ENCODE data around the gene CEP104.

CEP104 gene

DNA sequence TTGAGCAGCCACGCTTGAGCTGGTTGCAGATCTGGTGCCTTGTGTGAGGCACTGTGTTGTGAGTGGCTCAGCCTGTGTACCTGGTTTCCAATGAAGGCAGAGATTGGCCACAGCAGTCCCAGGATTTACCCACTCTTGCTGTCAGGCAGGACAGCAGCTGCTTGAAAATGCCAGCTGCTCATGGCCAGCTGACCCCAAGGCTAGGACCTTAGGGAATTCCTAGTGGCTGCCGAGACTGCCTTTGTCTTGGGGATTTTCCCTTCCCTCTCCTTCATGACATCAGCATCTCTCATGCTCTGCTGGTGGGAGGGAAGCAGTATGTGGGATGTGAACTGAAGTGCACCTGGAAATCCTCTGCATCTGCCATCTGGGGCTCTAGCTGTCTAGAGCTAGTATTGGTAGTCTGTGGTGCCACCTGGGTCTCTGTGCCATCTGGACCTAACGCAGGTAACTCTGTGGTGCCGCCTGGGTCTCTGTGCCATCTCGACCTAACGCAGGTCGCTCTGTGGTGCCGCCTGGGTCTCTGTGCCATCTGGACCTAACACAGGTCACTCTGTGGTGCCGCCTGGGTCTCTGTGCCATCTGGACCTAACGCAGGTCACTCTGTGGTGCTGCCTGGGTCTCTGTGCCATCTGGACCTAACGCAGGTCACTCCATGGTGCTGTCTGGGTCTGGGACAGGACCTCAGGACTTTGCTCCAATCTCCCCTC is 56.9 kb downstream of the CEP104 start:
- DNase-seq (ENCODE audit: low spot score) = no peak

DNA sequence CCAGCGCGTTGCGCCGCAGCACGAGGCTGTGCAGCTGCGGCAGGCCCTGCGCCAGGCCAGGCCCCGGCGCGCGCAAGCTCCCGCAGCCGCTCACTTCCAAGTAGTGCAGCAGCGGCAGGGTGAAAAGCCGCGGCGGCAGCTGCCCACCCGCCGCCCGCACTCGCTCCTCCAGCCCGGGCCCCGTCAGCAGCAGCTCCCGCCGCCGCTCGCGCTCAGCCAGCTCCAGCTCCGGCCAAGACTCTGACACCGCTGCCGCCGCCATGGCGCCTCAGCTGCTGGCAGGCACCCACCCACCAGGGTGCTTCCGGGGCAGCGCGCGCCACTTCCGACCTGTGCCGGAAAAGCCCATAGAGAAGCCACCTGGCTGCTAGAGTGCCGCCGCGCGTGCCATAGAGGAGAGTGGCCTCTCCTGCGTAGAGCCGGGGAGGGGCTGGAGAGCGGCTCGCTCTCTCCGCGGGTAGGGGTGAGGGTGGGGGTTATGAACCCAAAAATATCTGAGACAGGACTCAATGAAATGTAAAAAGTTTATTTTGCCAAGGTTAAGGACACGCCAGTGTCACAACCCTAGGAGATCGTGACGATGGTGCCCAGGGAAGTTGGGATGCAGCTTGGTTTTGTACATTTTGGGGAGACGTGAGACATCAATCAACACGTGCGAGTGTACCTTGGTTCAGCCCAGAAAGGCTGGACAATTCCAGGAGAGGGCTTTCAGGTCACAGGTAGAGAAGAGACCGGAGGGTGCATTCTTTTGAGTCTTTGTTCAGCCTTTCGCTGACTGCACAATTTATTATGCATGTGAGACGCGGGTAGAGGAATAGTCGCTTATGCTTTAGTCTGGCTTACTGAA is 60.6 kb downstream of the CEP104 start, which contains the start of gene LRRC47:
TSS of gene LRRC47 (minus strand) at position 284 of the 847 bp plus-strand sequence. CDS start at position 262, 22 bp downstream.
- peak; percentile 90 for DNase-seq (ENCODE audit: low spot score)

DNA sequence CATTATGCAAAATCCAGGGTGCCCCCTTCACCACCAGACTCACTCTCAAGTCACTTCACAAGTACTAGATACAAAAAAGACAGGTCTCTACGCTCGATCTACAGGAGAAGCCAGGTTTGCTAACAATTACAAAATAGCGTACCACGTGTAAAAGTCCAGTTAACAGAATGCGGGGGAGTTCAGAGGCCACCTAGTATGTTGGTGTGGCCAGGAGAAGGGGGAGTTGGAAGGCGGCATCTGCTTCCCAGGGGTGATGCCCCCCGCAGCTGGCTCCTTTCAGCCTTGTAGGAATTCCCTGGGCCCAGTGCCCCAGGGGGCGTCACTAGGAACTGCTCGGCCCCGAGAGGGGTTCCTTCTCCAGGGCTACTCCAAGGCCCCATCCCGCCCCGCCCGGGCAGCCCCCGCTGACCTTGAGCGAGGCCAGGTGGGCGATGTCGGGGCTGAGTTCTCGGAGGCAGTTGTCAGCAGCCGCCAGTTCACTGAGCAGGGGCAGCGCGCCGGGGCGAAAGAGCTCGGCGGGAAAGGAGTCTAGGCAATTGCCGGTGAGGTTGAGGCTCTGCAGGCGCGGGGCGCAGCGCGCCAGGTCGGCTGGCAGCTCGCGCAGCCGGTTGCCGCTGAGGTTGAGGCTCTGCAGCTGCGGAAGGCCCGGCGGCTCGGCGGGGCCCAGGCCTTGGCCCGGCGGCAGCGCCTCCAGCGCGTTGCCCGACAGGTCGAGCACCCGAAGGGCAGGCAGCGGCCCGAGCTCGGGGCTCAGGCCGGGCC is 61.4 kb downstream of the CEP104 start:
- DNase-seq (ENCODE audit: low spot score) = no peak

DNA sequence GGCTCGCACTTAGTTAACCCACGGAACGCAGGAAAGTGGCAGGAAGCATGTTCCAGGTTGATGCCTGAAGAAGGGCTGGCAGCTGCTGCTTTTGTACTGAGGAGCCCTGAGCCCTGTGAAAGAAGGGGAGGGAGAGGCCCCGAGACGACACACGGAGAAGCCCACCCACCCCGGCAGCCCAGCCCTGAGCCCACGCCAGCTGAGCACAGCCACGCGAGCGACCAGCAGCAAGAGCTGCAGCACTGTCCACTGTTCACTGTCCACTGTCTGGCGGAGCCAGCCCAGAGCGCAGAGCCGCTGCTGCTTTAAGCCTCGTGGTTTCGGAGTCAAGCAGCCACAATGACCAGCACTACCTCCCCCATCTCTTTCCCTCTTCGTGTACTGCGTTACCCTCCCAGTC is 66.1 kb downstream of the CEP104 start:
- no peak for DNase-seq (ENCODE audit: low spot score)

DNA sequence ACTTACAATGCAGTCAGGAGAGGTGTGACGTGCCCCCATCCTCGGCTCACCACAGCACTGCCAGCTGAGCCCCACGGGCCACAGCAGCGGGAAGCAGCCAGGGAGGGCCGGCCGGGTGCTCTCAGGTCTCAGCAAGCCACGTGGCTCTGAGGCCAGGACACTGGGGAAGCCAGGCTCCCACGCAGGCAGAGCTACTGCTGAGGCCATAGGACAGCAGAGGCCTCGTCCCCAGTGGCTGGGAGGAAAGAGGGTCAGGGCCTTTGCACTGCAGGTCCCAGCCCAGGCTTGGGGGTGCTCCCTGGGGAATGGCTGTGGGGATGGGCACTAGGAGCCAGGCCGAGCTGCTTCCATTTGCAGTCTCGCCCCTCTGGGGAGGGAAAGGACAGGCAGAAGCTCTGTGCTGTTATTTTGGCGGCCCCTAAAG is 66.5 kb downstream of the CEP104 start:
- DNase-seq (ENCODE audit: low spot score) = no peak

DNA sequence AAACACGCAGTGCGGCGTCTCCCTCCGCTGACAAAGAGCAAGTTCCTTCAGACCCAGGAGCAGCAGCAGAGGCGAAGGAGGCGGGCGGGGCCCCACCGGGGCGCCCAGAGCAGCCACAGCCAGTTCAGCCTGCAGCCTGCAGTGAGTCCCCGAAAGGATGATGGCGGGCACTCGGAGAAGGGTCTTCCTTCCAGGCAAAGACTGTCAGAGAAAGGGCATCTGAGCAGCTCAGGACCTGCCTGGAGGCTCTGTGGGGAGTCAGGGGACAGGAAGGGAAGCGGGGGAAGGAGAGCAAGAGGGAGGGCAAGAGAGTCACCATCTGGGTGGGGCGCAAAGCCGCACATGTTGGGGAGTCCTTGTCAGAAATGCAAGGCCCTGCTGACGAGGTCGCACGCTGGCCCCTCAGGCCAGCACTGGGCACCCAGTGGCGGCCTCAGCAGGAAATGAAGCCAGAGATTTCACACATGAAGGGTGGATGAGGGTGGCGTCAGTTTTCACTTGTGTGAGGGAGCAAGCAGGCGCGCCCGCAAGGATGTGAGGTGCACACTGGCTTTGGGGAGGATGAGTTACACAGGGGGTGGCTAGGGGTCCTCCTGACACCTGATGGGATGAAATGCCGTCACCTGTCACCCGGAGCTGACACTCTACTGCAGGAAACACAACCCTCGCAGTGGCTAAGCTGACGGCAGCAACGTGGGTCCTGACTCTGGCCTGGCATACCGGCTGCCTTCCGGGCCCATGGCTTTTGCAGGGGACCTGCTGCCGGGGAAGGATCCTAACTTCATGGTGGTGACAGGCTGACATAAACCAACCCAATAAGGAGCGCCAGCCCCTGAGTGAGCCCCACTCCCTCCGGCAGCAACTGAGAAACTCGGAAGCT is 67.3 kb downstream of the CEP104 start:
- no peak for DNase-seq (ENCODE audit: low spot score)

DNA sequence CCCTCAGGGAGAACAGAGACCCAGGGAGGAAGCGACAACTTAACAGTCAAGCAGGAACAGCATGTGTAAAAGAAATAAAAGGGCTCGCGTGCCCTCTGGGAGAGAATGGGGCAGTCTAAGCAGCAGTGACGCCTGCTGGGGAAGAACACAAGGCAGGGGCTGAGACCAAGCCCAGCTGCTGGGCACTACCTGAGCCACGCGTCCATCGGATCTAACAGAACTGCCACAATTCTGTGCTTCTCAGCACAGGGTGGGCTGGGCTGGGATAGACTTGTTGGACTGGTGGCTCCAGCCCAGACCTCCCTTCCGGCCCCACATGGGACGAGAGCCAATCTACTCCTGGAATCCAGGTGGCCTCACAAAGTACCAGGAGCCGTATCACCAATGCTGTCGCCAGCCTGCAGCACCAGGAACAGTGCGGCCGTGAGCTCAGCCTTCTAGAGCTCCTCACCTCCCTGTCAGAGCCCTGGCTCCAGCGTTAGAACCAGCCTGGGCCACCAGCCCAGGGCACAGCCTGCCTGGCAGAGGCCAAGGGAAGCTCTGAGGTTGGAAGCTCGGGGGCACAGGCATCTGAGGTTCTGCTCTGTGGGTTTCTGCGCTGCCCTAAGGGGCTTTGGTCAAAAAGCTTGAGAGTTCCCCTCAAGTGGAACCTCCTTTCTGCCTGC is 68.1 kb downstream of the CEP104 start:
- no peak for DNase-seq (ENCODE audit: low spot score)

DNA sequence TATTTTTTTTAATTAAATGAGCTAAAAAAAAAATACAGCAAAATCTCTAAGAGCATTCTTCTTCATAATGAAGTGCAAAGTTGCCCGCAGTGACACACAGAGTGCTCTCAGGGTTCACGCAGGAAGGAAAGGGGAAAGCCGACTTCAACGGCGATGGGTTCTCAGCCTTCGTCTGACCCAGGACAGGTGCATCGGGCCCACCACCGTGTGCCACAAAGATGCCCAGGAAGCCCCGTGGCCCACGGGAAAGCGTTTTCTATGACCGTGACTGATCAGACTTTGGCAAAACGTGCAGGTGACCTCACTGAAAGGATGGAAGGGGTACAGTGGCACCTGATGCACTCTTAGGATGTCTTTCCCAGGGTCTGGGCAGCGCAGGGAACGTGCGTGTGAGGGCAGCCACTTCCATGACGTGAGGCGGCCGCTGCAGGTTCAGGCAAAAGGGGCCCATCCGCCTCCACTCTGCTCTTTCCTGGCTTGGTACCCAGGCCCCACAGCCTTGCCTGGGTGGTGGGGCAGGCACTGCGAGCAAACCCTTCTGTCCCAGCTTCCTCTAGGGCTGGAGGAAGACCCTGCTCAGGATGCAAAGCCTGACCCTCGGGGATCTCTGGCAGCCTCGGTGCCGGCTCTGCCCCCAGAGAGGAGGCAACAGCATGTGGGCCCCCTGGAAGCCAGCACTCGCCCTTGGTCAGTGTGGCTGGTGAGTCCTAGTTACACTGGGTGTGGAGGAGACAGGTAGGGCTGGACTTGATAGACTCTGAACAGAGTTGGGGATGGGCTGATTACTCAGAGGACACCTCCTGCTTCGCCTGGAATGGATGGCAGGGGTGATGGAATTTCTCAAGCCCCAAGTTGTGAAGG is 69.0 kb downstream of the CEP104 start:
- no peak for DNase-seq (ENCODE audit: low spot score)

DNA sequence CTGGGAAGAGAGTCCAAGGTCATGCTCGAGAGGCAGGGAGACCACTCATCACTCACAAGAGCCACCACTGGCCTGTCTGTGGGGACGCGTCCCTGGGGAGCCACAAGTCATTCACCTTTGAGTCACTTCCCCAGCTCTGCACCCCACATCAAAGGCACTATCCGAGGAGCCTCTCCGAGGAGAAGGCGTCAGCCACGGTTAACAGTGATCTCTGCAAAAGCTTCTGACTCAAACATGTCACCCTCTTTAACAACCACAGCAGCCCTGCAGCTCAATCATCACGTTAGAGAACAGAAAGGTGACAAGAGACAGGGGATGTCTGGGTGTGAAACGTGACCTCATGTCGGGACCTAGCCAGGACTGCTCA is 69.7 kb downstream of the CEP104 start:
- DNase-seq (ENCODE audit: low spot score) = no peak

DNA sequence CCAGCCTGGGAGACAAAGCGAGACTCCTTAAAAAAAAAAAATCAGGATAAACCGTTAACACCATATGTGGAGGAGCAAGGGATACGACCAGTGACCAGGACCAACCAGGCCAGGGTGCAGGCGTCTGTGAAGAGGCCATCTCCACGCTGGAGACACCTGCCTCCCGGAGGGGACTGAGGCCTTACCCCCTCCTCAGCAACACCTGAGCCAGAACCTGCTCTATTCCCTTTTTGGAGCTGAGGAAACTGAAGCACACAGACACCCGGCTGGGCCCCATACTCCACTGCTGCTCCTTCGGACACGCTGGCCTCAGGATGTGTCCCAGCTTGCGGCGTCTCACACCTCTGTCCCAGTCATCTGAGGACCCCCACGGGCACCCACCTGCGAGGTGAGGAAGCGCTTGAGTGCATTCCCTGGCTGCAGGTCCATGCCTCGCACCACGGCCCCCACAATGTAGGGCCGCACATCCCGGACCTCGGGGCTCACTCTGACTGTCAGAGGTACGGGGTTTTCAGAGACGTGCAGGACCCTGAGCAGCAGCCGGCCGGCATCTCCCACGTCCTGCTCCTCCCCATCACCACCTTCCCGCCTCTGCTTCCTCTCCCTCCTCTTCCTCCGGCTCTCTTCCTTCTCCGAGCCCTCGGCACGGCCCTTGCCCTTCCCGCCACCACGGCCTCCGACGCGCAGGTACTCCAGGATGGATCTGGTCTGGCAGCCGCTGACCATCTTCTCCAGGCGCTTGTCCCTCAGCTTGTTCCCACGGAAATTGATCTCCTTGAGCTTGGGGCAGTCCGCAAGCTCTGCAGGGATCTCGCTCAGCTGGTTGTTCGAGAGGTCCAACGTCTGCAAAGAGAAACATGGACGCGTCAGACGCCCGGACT is 70.3 kb downstream of the CEP104 start:
- no peak for DNase-seq (ENCODE audit: low spot score)

DNA sequence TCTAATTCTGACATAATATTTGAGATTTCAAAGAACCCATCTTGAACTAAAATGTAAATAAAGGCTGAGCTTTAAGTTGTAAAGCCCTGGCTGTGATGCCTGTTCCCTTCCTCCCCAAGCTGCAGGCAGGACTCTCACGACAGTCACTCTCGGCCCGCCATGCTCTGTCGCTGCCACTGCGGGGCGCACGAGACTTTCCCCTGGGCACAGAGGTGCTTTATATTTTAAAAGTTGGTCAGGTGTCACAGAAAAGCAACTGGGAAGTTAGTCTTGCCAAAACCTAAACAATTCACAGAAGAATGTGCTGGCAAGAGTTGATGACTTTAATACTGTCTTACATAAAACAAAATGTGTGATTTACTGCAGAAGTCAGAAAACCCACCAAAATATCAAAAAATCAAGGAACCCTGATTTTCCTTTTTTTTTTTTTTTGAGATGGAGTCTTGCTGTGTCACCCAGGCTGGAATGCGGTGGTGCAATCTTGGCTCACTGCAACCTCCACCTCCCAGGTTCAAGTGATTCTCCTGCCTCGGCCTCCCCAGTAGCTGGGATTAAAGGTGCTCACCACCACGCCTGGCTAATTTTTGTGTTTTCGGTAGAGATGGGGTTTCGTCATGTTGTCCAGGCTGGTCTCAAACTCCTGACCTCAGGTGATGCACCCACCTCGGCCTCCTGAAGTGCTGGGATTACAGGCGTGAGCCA is 71.4 kb downstream of the CEP104 start:
- DNase-seq (ENCODE audit: low spot score) = peak; percentile 79

DNA sequence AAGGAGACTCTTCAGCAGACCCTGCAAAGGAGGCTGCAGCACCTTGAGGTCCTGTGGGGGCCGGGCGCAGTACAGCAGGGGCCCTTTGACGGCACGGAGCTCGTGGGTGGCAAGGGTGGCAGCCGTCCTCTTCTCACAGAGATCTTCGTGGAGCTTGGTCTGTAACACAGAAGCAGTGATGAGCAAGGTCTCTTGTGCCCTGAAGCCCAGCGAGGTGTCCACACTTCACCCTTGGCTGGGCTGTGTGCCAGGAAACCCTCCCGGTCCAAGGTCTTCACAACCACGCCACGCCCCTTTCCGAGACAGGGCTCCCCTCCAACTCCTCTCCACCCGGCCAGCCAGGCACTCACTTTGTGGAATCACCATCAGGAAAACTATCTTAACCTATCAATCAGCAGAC is 72.0 kb downstream of the CEP104 start:
- no peak for DNase-seq (ENCODE audit: low spot score)

DNA sequence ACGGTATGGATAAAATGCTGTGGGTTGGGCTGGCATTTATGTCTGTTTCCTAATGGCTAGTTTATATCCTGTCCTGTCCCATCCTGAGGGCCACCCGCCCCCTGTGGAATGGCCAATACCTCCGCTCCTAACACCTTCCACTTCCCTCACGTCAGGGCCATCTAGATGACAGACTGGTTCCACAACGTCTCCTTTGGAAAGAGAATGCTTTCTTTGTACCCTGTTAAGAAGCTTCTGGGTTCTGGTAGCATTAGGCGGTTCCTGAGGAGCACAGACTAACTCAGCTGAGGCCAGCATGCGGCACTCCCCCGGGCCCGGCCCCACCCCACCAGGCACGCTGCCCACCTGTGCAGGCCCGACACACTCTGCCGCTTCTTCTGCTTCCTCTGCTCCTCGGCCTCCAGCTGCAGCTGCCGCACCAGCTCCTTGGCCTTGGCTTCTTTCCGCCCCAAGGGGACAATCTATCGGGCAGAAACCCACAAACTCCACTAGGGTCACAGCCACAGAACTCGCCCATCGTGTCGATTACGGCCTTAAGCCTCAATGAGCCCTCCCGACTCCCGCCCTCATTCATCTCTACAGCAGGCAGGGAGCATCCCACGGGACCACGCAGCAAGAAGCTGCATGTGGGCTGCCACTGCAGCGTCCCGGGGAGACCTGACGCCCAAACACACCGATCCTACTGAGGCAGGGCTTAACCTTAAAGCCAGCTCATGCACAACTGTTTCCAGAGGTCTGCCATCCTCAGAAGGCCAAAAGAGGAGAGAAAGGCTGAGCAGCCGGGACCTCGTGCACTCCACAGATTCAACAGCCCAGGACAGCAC is 73.1 kb downstream of the CEP104 start:
- DNase-seq (ENCODE audit: low spot score) = no peak

DNA sequence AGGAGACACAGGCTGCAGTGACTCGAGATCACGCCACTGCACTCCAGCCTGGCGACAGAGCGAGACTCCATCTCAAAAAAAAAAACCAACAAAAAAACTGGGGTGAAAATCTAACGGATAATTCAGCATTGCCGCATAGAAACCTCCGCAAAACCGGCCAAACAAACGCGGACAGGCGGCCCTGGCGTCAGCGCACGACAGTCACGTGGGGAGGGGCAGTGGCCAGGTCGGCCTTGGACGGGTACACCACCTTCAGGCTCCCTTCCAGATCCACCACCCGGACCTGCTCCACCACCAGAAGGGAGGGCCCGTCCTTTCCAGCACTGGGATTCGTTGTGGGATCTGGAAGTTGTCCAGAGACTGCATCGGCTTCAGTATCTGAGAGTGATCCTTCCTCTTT is 76.1 kb downstream of the CEP104 start:
- DNase-seq (ENCODE audit: low spot score) = no peak

DNA sequence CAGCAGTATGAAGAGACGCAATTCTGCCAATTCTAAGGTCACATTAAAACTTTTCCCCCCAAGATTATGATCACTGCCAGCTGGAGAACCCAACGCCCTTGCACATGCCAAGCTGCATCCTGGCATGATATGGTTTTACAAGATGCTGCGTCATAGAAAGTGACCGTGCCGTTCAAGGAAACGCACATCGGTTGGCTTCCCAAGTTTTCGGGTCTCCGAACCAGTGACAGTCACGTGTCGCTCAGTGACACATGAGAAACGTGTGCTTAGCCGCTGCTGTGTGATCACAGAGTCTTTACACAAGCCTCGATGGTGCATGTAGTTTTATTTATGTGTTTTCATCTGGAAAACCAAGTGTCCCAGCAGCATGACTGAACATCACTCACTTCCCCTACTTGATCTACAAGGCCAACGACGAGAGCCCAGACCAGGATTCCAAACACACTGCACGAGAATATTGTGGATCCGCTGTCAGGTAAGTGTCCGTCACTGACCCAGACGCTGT is 77.0 kb downstream of the CEP104 start:
- no peak for DNase-seq (ENCODE audit: low spot score)

DNA sequence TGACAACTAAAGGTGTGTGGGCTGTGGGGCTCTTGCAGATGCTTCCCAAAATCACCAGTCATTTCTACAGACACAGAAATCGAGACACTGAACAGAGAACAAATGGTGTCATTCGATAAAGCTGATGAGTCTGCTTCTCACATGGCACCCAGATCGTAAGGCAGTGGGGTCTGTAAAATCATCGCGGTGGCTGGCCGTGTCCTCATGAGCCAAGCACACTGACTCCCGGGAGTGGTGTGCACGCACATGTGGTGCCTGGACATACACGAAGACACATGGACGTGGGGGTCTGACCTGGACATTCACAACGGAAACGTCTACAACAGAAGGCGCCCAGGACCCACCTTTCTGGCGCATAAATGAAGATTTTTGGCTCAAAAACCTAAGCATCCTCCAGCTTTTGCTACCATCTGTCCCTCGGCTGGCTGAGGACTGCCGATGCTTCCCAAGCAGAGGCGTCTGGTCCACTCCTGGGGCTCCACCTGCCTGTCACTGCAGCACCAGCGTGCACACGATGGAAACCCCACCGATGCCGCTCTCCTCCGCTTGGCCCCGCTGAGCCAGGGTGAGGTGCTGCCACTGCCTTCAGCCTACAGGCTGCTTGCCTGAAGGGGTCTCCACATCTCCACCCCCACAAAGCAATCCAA is 77.6 kb downstream of the CEP104 start:
- no peak for DNase-seq (ENCODE audit: low spot score)

Data from iPS-NIHi11 (cell line).